OCI-LY1 (cell line): ENCODE measurements around the gene ARMH2.

Experiments used
- H2AFZ ChIP-seq: fragments of 200-600 bp; sonication (generic), shearing (Covaris generic); 2 replicates; pipeline ENCODE4 v1.6.0; 2014; ENCODE audit warnings: antibody characterized with exemption, mild to moderate bottlenecking, low read length
- H3F3A ChIP-seq: fragments of 200-600 bp; sonication (generic), shearing (Covaris generic); 2 replicates; pipeline ENCODE4 v1.6.0; 2014; ENCODE audit warnings: mild to moderate bottlenecking, antibody characterized with exemption, low read length, moderate library complexity; ENCODE audit not compliant: insufficient read depth
- H3K27ac ChIP-seq: fragments of 200-600 bp; sonication (generic); 2 replicates; pipeline ENCODE4 v1.5.1; 2014; ENCODE audit warnings: low read length, mixed run types, mild to moderate bottlenecking, low read depth; ENCODE audit not compliant: poor library complexity, severe bottlenecking
- H3K27me3 ChIP-seq: fragments of 200-600 bp; sonication (generic); 2 replicates; pipeline ENCODE4 v1.6.0; 2014; ENCODE audit warnings: antibody characterized with exemption, mild to moderate bottlenecking, low read length, moderate library complexity; ENCODE audit not compliant: insufficient read depth
- H3K36me3 ChIP-seq: fragments of 200-600 bp; sonication (generic); 2 replicates; pipeline ENCODE4 v1.6.1; 2014; ENCODE audit warnings: mild to moderate bottlenecking, antibody characterized with exemption, low read length, moderate library complexity, mixed read lengths; ENCODE audit not compliant: insufficient read depth
- H3K4me1 ChIP-seq: fragments of 200-600 bp; sonication (generic); 2 replicates; pipeline ENCODE4 v1.5.1; 2014; ENCODE audit warnings: mild to moderate bottlenecking, low read length, moderate library complexity; ENCODE audit not compliant: insufficient read depth, severe bottlenecking
- H3K4me2 ChIP-seq: fragments of 200-600 bp; sonication (generic), shearing (Covaris generic); 2 replicates; pipeline ENCODE4 v1.6.1; 2014; ENCODE audit warnings: low read length
- H3K4me3 ChIP-seq: fragments of 200-600 bp; sonication (generic); 2 replicates; pipeline ENCODE4 v1.5.1; 2014; ENCODE audit warnings: low read length, low read depth, mild to moderate bottlenecking, mixed read lengths; ENCODE audit not compliant: poor library complexity, severe bottlenecking
- H3K79me2 ChIP-seq: fragments of 200-600 bp; shearing (Covaris generic); 2 replicates; pipeline ENCODE4 v1.6.1; 2016; ENCODE audit warnings: mixed run types, low read length, mixed read lengths; ENCODE audit not compliant: insufficient read depth
- H3K9ac ChIP-seq: fragments of 200-600 bp; sonication (generic), shearing (Covaris generic); 2 replicates; pipeline ENCODE4 v1.6.1; 2014; ENCODE audit warnings: mild to moderate bottlenecking, low read length, mixed read lengths
- H3K9me2 ChIP-seq: fragments of 200-600 bp; sonication (generic), shearing (Covaris generic); 2 replicates; pipeline ENCODE4 v1.6.1; 2014; ENCODE audit warnings: low read depth, mild to moderate bottlenecking, low read length, mixed read lengths
- H3K9me3 ChIP-seq: fragments of 200-600 bp; shearing (Covaris generic); 2 replicates; pipeline ENCODE4 v1.6.1; 2014; ENCODE audit warnings: low read length, mixed read lengths
- H4K20me1 ChIP-seq: fragments of 200-600 bp; sonication (generic), shearing (Covaris generic); 2 replicates; pipeline ENCODE4 v1.6.0; 2016; ENCODE audit warnings: mild to moderate bottlenecking, low read length; ENCODE audit not compliant: insufficient read depth
- CTCF ChIP-seq: fragments of 200-600 bp; sonication (generic), shearing (Covaris generic); IDR thresholded peaks from 2 replicates; pipeline ENCODE4 v1.5.1; 2017; ENCODE audit warnings: mild to moderate bottlenecking, antibody characterized with exemption, low read length, moderate library complexity, mixed read lengths
- EZH2 ChIP-seq: fragments of 200-600 bp; sonication (generic), shearing (Covaris generic); IDR thresholded peaks from 2 replicates; pipeline ENCODE4 v1.8.0; 2017; ENCODE audit warnings: borderline replicate concordance, mixed run types, mild to moderate bottlenecking, antibody characterized with exemption, low read length, moderate library complexity, mixed read lengths

Gene ARMH2

DNA sequence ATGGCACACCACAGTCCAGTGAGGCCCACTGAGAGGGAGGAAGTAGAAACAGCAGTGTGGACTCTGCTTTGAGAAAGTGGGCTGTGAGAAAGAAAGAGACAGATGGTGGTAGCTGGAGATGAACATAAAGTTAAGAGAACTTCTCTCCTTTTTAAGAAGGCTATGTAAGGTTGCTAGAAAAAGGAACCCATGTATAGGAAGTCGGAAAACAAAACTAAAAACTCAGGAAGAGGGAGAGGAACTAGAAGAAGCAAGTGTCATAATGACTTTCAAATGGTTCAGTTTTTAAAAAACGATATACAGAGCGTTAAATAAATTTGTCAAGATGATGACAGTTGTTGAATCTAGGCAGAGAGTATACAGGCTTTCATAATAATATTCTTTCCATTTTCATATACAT is 49.4 kb downstream of the ARMH2 start:
- Histone ChIP-seq H3K4me1 (no peaks in the 10 kb centered on the region), H3K27ac (no peak overlapping the region), H2AFZ (no peak overlapping the region), H3K4me2 (no peak overlapping the region), H3F3A (no peaks in the 10 kb centered on the region), H3K4me3 (no peak overlapping the region), H3K79me2 (no peaks in the 10 kb centered on the region), H3K27me3 (no peaks in the 10 kb centered on the region; the same call in 1 of the 2 replicates), H3K9me3 (peaks cover 24% of the 10 kb centered on the region), H3K9ac (no peak overlapping the region), H4K20me1 (no peaks in the 10 kb centered on the region), H3K36me3 (peaks cover 3% of the 10 kb centered on the region; the same call in 1 of the 2 replicates), H3K9me2 (no peaks in the 10 kb centered on the region)
- TF ChIP-seq EZH2 (no peak), CTCF (no peak)
